ENCODE results near the gene MYLK.

MYLK gene

GRCh38 chr3:123571264-123571972, 312.7 kb downstream of the MYLK start:
- H3K4me3 ChIP-seq (ENCODE audit: low read length), result no peak overlapping the region
- no peak for DNase-seq (ENCODE audit: low read depth, low spot score)

- no peak for DNase-seq (ENCODE audit: low read depth, low spot score)
- no peak overlapping the region for H3K4me3 ChIP-seq (ENCODE audit: low read length)
Measured at GRCh38 chr3:123568875-123569274, 315.3 kb downstream of the MYLK start.

- no peak overlapping the region for H3K4me3 ChIP-seq (ENCODE audit: low read length)
- no peak for DNase-seq (ENCODE audit: low read depth, low spot score)
Measured at GRCh38 chr3:123568034-123568433, 316.1 kb downstream of the MYLK start.

GRCh38 chr3:123564056-123564455, 320.1 kb downstream of the MYLK start:
- no peak for DNase-seq (ENCODE audit: low read depth, low spot score)
- no peak overlapping the region for H3K4me3 ChIP-seq (ENCODE audit: low read length)

- DNase-seq (ENCODE audit: low read depth, low spot score), result no peak
- no peak overlapping the region for H3K4me3 ChIP-seq (ENCODE audit: low read length)
Measured at GRCh38 chr3:123562547-123562946, 321.6 kb downstream of the MYLK start.

- no peak for DNase-seq (ENCODE audit: low read depth, low spot score)
- H3K4me3 ChIP-seq (ENCODE audit: low read length), result no peak overlapping the region
Measured at GRCh38 chr3:123561188-123561587, 322.9 kb downstream of the MYLK start.
